Measurements from ENCODE around the gene BNIP3. TPM values are rescaled to one million over a fixed set of nuclear protein-coding genes. Genes with fewer than 3 reads are reported as not detected.

Gene BNIP3
- total and polyA plus RNA-seq, 3 donors from 2014 or later = 36.7 to 93.4 (median 61.5) TPM

- TF ChIP-seq CTCF (IDR thresholded peaks at IDR 0.05) (no peak), POLR2A (IDR thresholded peaks at IDR 0.05) (no peak)
- Histone ChIP-seq H3K9me3 (no peaks in the 10 kb centered on the region), H3K27ac (no peak overlapping the region), H3K4me3 (no peak overlapping the region), H3K27me3 (no peaks in the 10 kb centered on the region), H3K4me1 (peaks cover 22% of the 10 kb centered on the region), H3K36me3 (ENCODE audit: low read depth, missing control alignments) (no peaks in the 10 kb centered on the region)
- intact Hi-C loops (cut with DNase I; ENCODE audit: low total_unique reads) = no loop called here
- peak; percentile 71 for DNase-seq
- 31 to 62% methylated on average over 12 to 15 of the region's 15 CpGs for WGBS, 2 donors
These were observed 19.7 kb upstream of the BNIP3 start for GRCh38 chr10:132001238-132001972.

GRCh38 chr10:131998845-131999681 is 17.3 kb upstream of the BNIP3 start:
- H3K27ac ChIP-seq = peak overlapping the region in 1 of 2 donors; percentile 85
- 86 to 93% methylated on average over 8 to 18 of the region's 18 CpGs for WGBS, 2 donors
- DNase-seq = no peak
- TF ChIP-seq POLR2A (IDR thresholded peaks at IDR 0.05) = no peak
- TF ChIP-seq CTCF (IDR thresholded peaks at IDR 0.05) = no peak
- intact Hi-C loops (cut with DNase I; ENCODE audit: low total_unique reads) = no loop called here
- H3K4me3 ChIP-seq = no peak overlapping the region
- H3K9me3 ChIP-seq = no peaks in the 10 kb centered on the region
- no peaks in the 10 kb centered on the region for H3K27me3 ChIP-seq
- H3K4me1 ChIP-seq = peaks cover 22% of the 10 kb centered on the region
- no peaks in the 10 kb centered on the region for H3K36me3 ChIP-seq (ENCODE audit: low read depth, missing control alignments)

GRCh38 chr10:131998050-131998844 is 16.5 kb upstream of the BNIP3 start:
- no peaks in the 10 kb centered on the region for H3K9me3 ChIP-seq
- TF ChIP-seq POLR2A (IDR thresholded peaks at IDR 0.05) (no peak), CTCF (IDR thresholded peaks at IDR 0.05) (no peak)
- DNase-seq = no peak
- intact Hi-C loops (cut with DNase I; ENCODE audit: low total_unique reads) = no loop called here
- H3K27ac ChIP-seq = peak overlapping the region; percentile 69 to 85
- peaks cover 22% of the 10 kb centered on the region for H3K4me1 ChIP-seq
- no peak overlapping the region for H3K4me3 ChIP-seq
- H3K36me3 ChIP-seq (ENCODE audit: low read depth, missing control alignments) = no peaks in the 10 kb centered on the region
- 52 to 60% methylated on average over 15 of the region's 15 CpGs for WGBS, 2 donors
- no peaks in the 10 kb centered on the region for H3K27me3 ChIP-seq

GRCh38 chr10:131997366-131998049 is 15.8 kb upstream of the BNIP3 start:
- Histone ChIP-seq H3K9me3 (no peaks in the 10 kb centered on the region), H3K27ac (peak overlapping the region; percentile 69 to 85), H3K4me3 (no peak overlapping the region), H3K4me1 (peaks cover 22% of the 10 kb centered on the region), H3K27me3 (no peaks in the 10 kb centered on the region), H3K36me3 (ENCODE audit: low read depth, missing control alignments) (no peaks in the 10 kb centered on the region)
- DNase-seq = peak; percentile 83
- intact Hi-C loops (cut with DNase I; ENCODE audit: low total_unique reads) = no loop called here
- no peak for TF ChIP-seq CTCF (IDR thresholded peaks at IDR 0.05)
- no peak for TF ChIP-seq POLR2A (IDR thresholded peaks at IDR 0.05)
- 35 to 46% methylated on average over 13 of the region's 13 CpGs for WGBS, 2 donors

All from testis (tissue), 3 donors.